Measurements from ENCODE around the gene NEK6.

DNA sequence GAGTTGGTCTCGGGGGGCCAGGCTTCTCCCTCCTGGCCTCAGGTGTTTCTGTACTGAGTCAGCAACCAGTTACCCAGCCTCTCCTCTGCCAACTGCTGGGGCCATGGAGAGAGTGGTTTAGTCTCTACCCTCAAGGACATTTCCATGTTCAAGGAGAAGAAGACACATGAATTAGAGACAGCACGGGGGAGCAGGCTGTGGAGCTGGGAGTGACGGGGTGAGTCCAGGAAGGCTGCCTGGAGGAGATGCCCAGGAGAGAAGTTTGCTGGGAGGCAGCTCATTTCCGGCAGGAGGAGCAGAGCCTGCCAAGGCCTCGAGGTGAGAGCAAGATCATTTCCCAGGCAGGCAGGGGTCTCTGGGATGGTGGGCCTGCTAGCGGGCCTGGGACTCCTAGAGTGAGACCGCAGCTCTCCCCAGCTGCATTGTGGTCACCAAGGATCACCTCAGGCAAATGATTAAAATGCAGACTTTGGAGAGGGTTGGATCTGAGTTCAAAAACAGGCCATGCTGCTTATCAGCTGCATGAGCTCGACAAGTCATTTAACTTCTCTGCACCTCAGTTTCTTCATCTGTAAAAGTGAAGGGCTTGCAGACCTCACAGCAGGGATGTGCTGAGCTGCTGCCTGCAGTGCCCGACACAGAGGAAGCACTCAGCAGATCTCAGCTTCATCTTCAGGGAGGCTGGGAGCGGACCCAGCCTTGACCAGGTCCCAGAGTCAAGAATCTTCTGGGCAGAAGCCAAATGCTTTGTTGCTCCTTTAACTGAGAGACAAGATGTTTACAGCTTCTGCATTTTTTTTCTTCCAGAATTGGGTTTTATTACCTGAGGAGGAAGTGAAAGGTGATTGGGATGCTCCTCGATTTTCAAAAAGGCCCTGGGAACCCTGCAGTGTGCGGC is 35.2 kb downstream of the NEK6 start:
- TF ChIP-seq, protein P1, sequence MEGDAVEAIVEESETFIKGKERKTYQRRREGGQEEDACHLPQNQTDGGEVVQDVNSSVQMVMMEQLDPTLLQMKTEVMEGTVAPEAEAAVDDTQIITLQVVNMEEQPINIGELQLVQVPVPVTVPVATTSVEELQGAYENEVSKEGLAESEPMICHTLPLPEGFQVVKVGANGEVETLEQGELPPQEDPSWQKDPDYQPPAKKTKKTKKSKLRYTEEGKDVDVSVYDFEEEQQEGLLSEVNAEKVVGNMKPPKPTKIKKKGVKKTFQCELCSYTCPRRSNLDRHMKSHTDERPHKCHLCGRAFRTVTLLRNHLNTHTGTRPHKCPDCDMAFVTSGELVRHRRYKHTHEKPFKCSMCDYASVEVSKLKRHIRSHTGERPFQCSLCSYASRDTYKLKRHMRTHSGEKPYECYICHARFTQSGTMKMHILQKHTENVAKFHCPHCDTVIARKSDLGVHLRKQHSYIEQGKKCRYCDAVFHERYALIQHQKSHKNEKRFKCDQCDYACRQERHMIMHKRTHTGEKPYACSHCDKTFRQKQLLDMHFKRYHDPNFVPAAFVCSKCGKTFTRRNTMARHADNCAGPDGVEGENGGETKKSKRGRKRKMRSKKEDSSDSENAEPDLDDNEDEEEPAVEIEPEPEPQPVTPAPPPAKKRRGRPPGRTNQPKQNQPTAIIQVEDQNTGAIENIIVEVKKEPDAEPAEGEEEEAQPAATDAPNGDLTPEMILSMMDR (IDR thresholded peaks at IDR 0.05; ENCODE audit: low read depth, low read length), result no peak
- TF ChIP-seq EZH2phosphoT487 (IDR thresholded peaks at IDR 0.05; ENCODE audit: low read depth), result no peak
